Body of pancreas (tissue), 4 donors: Measurements from ENCODE around the gene HOXD13.

ENCODE experiments used
- POLR2A ChIP-seq, 3 donors: fragments of 450-650 bp; IDR thresholded peaks; one replicate each; pipeline ENCODE4 v1.6.1; 2016; ENCODE audit warnings: antibody characterized with exemption in 3 of 3, mild to moderate bottlenecking in 2 of 3
- TF ChIP-seq, protein P1 (sequence below), 7 experiments: fragments of 450-650 bp in 4 of 7; fragments of 200-600 bp in 3 of 7; sonication (generic) in 3 of 7; IDR thresholded peaks; one replicate each; pipeline ENCODE4 v1.5.1; 2016 to 2019; ENCODE audit warnings: antibody characterized with exemption in 7 of 7

DNA sequence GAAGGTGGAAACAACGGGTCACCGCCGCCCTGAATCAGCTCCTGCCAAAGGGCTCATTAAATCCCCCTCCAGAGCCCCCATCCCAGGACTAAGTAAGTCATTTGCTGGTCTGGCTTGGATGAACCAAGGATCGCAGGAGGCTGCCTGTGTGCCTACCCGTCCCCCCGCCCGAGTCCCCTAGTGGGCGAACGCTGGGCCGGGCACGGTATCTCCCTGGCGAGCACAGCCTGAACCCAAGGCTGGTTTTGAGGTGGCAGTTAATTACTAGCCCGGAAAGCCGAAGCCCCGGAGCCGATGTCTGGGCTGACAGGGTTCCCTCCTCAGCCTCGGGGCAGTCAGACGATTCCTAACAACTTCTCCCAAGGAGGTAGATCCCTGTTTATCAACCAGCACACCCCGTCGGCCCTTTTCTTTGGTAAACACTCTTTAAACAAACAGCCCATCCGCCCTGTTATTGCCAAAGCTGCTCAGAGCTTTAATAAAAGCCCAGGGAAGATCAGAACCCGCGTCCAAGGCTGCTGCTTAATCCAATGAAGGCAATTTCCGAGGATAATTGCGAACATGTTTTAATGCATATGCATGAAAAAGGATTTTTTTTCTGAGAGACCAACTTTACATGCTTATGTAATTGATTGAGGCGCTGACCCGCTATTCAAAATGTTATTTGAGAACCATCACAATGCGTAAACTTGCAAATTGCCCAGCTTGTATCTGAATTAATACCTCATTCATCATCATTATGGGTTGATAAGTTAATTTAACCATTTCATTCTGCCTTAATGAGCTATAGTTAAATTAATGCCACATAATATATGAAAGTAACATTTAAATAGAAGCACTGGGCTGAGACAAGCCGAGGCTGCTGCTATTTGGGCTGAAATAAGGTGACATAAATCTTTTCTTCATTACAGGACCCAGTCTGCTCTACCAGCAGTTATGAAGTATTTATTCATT lies 19.3 kb upstream of the HOXD13 start:
- no peak for TF ChIP-seq POLR2A (IDR thresholded peaks at IDR 0.05)
- TF ChIP-seq, protein P1, sequence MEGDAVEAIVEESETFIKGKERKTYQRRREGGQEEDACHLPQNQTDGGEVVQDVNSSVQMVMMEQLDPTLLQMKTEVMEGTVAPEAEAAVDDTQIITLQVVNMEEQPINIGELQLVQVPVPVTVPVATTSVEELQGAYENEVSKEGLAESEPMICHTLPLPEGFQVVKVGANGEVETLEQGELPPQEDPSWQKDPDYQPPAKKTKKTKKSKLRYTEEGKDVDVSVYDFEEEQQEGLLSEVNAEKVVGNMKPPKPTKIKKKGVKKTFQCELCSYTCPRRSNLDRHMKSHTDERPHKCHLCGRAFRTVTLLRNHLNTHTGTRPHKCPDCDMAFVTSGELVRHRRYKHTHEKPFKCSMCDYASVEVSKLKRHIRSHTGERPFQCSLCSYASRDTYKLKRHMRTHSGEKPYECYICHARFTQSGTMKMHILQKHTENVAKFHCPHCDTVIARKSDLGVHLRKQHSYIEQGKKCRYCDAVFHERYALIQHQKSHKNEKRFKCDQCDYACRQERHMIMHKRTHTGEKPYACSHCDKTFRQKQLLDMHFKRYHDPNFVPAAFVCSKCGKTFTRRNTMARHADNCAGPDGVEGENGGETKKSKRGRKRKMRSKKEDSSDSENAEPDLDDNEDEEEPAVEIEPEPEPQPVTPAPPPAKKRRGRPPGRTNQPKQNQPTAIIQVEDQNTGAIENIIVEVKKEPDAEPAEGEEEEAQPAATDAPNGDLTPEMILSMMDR (IDR thresholded peaks at IDR 0.05): no peak
